DMS 273 (cell line): ENCODE measurements around the gene PELI2.

ENCODE experiments used
- DNase-seq: peaks from one replicate; lab custom pipeline; 2025; ENCODE audit not compliant: unreplicated experiment; lab: John Stamatoyannopoulos, UW

PELI2 gene

GRCh38 chr14:56224691-56225681 lies 106.8 kb downstream of the PELI2 start:
- peak; percentile 81 for DNase-seq

DNA sequence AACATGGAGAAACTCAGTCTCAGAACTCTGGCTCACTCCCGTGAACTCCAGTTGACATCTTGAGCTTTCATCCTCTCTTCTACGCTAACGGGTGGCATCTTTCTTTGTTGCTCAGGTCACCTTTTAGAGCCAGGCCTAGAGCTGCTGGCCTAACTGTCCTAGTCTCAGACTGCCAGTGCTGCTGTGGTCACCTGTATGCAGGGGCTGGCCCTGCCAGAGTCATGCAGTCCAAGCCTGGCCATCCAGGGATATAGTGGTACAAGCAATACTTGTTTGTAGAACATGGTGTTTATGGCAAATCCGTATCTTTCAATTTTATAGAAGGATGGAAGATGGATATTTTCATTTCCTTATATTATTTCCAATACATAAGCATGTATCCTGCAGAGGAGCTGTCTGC lies 117.2 kb downstream of the PELI2 start:
- no peak for DNase-seq

- DNase-seq, result no peak
These were observed 119.2 kb downstream of the PELI2 start for GRCh38 chr14:56237398-56237797.

DNA sequence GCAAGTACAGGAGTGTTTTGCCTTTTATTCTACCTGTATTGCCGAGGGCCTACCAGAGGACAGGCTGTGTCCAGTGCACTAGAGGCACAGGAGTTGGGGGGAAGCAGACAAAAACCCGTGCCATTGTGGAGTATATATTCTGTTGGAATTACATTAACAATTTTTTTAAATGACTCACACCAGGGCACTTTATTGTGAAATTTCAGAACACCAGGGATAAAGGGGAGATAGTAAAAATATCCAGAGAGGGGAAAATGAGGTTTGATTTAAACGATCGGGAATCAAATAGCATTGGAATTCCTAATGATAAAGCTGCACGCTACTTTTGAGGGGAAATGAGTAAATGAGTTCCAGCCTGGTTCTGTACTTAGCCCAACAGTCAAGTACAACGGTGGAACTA lies 123.2 kb downstream of the PELI2 start:
- no peak for DNase-seq

- no peak for DNase-seq
These were observed 124.9 kb downstream of the PELI2 start for GRCh38 chr14:56243110-56243509.

GRCh38 chr14:56244138-56244789 lies 126.1 kb downstream of the PELI2 start:
- no peak for DNase-seq

DNA sequence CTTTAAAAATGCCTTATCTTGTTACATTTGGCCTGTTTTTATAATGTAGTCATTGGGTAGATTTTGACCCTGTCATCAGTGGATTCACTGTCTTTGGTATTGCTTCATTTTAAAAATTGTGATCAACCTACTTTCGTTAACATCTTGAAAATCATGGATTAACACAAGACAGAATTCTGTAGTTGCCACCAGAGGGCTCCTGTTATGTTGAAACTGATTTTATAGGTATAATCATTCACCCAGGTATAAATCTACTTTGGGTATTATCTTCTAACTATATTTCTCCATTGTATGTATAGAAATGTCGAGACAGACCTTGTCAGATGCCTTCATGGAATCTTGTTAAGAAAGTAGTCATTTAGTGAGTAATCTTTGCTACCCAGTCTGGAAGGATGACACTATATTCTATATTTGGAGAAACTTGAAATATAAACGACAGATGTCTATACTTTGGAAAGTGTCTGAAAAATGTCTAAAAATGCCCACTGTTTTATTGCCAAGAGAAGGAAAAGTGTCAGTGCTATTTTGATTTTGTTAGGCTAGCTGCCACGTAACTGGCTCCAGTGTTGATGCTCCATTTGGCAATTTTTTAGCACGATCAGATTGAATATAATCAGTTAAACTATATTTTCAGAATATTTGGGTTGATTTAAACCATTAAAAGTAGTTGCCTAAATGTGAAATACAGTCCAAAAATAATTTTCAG lies 129.4 kb downstream of the PELI2 start:
- no peak for DNase-seq

GRCh38 chr14:56248442-56248841 lies 130.2 kb downstream of the PELI2 start:
- no peak for DNase-seq

- no peak for DNase-seq
These were observed 142.8 kb downstream of the PELI2 start for GRCh38 chr14:56261046-56261445.

- DNase-seq, result no peak
These were observed 144.3 kb downstream of the PELI2 start for GRCh38 chr14:56262530-56262929.

DNA sequence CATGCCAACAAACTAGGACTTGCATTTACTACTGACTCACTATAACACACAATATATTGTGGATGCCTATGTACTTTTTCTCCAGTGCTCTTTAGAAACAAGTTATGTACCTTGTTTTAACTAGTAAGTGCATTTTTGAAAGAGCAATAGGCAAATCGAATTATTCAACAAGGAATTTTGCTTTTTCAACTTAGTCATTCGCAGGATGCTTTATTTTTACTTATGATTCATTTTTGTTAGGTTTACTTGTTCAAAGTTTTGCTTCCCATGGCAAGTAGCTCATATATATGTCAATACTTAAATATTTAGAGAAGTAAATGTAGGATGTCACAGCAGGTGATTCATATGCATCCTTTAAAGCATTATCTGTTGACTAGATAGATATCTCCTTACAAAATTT lies 149.8 kb downstream of the PELI2 start:
- no peak for DNase-seq

DNA sequence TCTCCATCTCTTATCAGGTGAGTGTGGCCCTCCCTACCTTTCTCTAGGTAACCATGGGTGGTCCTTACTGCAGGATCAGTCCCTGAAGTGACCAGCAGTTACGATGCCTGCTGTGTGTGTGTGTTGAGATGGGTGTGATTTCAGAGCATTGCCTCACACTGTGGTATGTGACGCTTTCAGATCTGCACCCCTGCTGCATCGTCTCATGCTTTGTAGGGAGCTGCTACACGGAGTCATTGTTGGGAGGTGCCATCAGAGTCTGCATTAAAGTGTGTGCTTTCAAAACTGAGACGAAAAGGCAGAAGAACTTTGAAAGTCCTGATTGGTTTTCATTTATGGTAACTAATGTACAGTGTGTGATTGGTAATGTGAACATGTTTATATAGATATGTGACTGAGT lies 150.5 kb downstream of the PELI2 start:
- no peak for DNase-seq

DNA sequence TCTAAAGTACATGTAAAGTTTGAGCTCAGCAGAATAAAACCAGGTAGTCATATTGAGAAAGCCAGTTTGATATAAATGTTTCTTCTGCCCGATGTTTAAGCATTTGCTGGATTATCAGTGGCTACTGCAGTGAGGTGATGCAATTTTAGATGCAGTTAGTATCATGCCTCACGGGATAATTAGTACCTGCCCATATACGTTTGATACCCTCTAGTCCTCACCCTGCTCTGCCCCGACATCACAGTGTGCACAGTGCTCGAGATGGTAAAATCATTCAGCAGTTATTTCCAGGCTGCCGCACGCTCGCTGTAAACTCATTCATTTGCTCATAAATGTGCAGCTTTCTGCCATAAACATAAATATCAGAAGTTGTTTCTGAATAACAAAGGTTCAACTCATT lies 152.7 kb downstream of the PELI2 start:
- no peak for DNase-seq

DNA sequence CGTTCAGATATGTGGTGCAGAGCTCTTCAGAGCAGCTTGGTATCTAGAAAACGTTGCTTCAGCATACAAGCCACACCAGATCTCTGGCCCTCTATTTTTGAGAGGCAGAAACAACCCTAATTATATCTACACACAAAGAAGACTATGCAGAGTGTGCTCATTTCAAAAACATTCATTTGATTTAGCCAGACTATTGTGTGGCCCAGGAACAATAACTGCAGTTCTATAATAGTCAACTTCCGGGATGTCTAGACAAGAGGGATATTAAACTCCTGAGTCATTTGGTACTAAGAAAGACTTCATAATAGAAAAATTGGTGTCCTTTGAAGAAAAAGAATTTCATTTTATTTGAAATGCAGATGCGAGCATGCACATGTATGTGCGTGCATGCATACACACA lies 153.8 kb downstream of the PELI2 start:
- no peak for DNase-seq

DNA sequence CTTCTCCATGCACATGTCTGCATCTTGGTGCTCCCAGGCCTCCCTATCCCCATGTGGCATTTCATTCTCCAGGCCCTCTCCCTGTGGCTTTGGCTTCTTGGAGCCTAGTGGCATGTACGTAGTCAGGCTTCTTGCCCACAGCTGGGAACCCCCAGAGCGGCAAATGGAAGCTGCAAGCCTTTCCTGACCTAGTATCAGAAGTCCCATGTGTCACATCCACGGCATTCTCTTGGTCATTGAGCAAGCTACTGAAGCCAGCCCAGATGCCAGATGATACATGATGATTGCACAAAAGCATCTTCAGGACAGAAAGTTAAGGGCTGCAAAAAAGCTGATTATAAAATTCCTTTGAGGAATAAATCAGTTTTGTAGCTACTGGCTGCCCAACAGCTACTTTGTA lies 154.9 kb downstream of the PELI2 start:
- no peak for DNase-seq

GRCh38 chr14:56273951-56274350 lies 155.7 kb downstream of the PELI2 start:
- no peak for DNase-seq

DNA sequence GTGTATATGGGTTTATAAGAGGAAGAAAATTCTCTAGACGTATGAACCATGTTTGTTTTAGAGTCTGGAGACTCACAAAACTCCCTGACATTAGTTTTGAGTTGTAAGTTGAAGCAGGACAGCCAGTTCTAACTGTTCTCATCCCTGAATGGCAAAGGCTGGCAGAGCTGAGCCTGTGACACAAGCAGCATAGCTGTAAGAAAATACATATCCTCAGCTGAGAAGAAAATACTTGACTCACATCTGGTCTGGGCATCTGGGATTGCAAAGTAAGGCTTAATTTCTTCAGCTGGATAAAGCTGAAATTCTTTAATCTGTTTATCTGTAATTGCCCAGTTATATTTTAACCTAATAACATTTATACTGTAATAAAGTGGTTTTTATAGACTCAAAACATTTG lies 156.3 kb downstream of the PELI2 start:
- DNase-seq, result no peak

DNA sequence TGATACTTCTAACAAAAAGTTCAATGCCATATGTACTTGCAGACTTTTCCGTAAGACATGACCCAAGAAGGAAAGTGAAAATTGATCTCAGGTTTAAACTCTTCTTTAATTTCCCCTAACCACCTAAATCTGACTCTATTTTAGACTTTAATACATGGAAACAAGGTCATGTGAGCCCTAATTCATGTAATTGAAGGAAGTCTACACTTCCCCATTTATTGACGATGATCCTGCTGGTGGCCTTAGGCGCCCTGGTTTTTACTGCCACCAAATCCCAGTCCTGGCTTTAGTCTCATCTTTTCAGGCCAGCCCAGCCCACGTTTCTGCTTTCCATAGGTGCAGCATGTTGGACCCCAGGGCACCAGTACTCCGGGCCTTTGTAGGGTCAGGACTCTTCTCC lies 157.9 kb downstream of the PELI2 start:
- DNase-seq, result no peak

DNA sequence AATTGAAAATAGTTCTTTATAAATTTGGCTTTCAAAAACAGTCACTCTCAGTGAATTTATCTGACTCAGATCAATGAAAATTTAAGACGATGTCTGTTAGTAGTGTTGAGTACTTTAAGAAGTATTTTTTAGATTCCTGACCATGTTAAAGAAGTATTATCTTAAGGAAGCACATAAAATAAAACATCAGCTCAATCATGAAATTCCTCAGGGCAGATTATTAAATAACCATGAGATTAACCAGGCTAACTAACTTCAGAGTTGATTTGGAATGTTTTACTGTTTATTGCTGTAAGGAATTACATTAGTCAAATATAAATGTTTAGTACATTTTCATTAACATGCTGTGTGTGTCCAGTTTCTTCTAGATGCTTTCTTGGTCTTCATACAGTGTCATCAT lies 160.2 kb downstream of the PELI2 start:
- DNase-seq, result no peak

DNA sequence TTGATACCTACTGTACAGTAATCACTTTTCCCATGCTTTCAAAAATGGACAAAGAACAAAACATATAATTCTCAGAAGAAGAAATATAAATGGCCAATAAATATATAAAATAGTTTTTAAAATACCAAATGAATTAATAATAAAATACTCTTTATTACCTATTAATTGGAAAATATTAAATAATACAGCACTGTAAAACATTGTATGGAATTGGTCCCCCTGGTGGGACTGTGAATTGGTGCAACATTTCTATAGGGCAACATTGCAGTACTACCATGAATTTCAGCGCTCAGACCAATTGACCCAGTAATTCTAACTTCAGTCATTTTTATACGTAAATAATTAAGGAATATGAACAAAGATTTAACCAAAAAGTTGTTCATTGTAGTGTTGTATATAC lies 162.6 kb downstream of the PELI2 start:
- peak; percentile 5 for DNase-seq

GRCh38 chr14:56282179-56282578 lies 164.0 kb downstream of the PELI2 start:
- no peak for DNase-seq

DNA sequence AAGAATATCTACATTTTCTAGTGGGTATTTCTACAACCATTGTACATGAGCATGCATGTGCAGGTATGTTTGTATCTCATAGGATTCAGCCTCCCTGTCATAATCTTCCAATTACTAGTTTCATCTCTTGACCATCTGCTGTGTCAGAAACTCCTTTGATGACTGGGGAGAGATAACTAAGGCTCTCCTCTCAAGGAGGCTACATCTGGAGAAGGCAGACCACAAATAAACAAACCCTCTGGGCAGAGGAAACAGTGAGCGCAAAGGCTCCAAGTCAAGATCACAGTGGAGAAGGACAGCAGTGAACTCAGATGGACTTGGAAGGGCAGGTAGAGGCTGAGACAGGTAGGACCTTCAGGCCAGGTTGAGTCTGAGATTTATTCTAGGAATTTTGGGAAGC lies 166.4 kb downstream of the PELI2 start:
- DNase-seq, result no peak
